Endothelial cell of hepatic sinusoid (primary cell): ENCODE results near the gene BOD1.

Source experiments
- in situ Hi-C: cut with HindIII; loops from 2 replicates; pipeline ENCODE4 v1.10.0; 2017; ENCODE audit warnings: low sequenced_read_pairs

BOD1 gene

GRCh38 chr5:173581408-173582215 lies 34.8 kb downstream of the BOD1 start:
- in situ Hi-C loops: no loop called here

GRCh38 chr5:173578947-173579615 lies 37.4 kb downstream of the BOD1 start:
- in situ Hi-C loops: loop anchor here (5.0 kb wide), 1 partner anchor 167 kb away; no protein-coding TSS in a partner anchor

- in situ Hi-C loops: loop anchor here (5.0 kb wide), 1 partner anchor 166 kb away; no protein-coding TSS in a partner anchor
These were observed 38.6 kb downstream of the BOD1 start for GRCh38 chr5:173577817-173578216.

- in situ Hi-C loops: loop anchor here (5.0 kb wide), 1 partner anchor 165 kb away; no protein-coding TSS in a partner anchor
These were observed 39.3 kb downstream of the BOD1 start for GRCh38 chr5:173577166-173577565.

- in situ Hi-C loops: loop anchor here (5.0 kb wide), 1 partner anchor 164 kb away; no protein-coding TSS in a partner anchor
These were observed 40.5 kb downstream of the BOD1 start for GRCh38 chr5:173575985-173576384.

- in situ Hi-C loops: loop anchor here (5.0 kb wide), 1 partner anchor 163 kb away; no protein-coding TSS in a partner anchor
These were observed 41.5 kb downstream of the BOD1 start for GRCh38 chr5:173574983-173575382.

- in situ Hi-C loops: no loop called here
These were observed 43.1 kb downstream of the BOD1 start for GRCh38 chr5:173573126-173573960.

GRCh38 chr5:173572431-173573125 lies 43.9 kb downstream of the BOD1 start:
- in situ Hi-C loops: no loop called here

- in situ Hi-C loops: no loop called here
These were observed 45.9 kb downstream of the BOD1 start for GRCh38 chr5:173570321-173571090.

- in situ Hi-C loops: no loop called here
These were observed 47.7 kb downstream of the BOD1 start for GRCh38 chr5:173568703-173569102.

GRCh38 chr5:173568128-173568527 lies 48.3 kb downstream of the BOD1 start:
- in situ Hi-C loops: no loop called here

GRCh38 chr5:173567548-173567947 lies 48.9 kb downstream of the BOD1 start:
- in situ Hi-C loops: no loop called here

GRCh38 chr5:173565491-173566072 lies 50.9 kb downstream of the BOD1 start:
- in situ Hi-C loops: no loop called here

GRCh38 chr5:173564106-173564505 lies 52.3 kb downstream of the BOD1 start:
- in situ Hi-C loops: no loop called here

GRCh38 chr5:173563246-173563645 lies 53.2 kb downstream of the BOD1 start:
- in situ Hi-C loops: no loop called here

GRCh38 chr5:173562451-173562850 lies 54.0 kb downstream of the BOD1 start:
- in situ Hi-C loops: no loop called here
